CD4-positive, alpha-beta T cell (primary cell): ENCODE measurements around the gene NUP42. TPM values are rescaled to one million over a fixed set of nuclear protein-coding genes. Genes with fewer than 3 reads are reported as not detected.
A peak's percentile ranks its signal among the peaks of the same experiment; 100 is the strongest.

Experiments
- ATAC-seq: fragments of 200-7000 bp; cut with Tn5 transposase; one replicate; pipeline ENCODE4 v1.10.0; 2022; ENCODE audit warnings: mild to moderate bottlenecking; ENCODE audit not compliant: poor library complexity
- CTCF ChIA-PET: fragments of 350-600 bp; sonication (Branson Sonifier 250); formaldehyde crosslinking; loops from one replicate; lab custom pipeline; 2021; ENCODE audit warnings: antibody characterized with exemption, inconsistent platforms; lab: Charles Lee
- POLR2A ChIA-PET: fragments of 350-600 bp; sonication (Branson Sonifier 250); formaldehyde crosslinking; loops from one replicate; lab custom pipeline; 2021; ENCODE audit warnings: antibody characterized with exemption, inconsistent platforms; lab: Charles Lee
- DNase-seq, 14 experiments: peaks; one replicate each; pipeline ENCODE4 v3.0.0-alpha.2; 2013 to 2020; ENCODE audit warnings: mixed read lengths in 2 of 14
- H3K27ac ChIP-seq, 2 donors: one replicate each; pipeline versions ENCODE4 v1.5.1 to v1.7.0; 2013; ENCODE audit warnings: low read length in 2 of 2, low read depth in 1 of 2, mild to moderate bottlenecking in 1 of 2
- H3K27me3 ChIP-seq, 2 experiments: 1 replicate in 1 of 2; 2 replicates in 1 of 2; pipeline versions ENCODE4 v1.6.1 to v1.7.0; 2013; ENCODE audit warnings: low read length in 2 of 2, control low read depth in 1 of 2, mild to moderate bottlenecking in 1 of 2, moderate library complexity in 1 of 2; ENCODE audit not compliant: insufficient read depth in 2 of 2, control insufficient read depth in 1 of 2
- H3K36me3 ChIP-seq: one replicate; pipeline ENCODE4 v1.6.1; 2013; ENCODE audit warnings: low read length, control low read depth; ENCODE audit not compliant: insufficient read depth
- H3K4me1 ChIP-seq: one replicate; pipeline ENCODE4 v1.6.1; 2013; ENCODE audit warnings: low read length, control low read depth; ENCODE audit not compliant: insufficient read depth
- H3K4me3 ChIP-seq: one replicate; pipeline ENCODE4 v1.5.1; 2013; ENCODE audit warnings: mild to moderate bottlenecking, low read length, moderate library complexity
- H3K9me3 ChIP-seq, 2 experiments: 1 replicate in 1 of 2; 2 replicates in 1 of 2; pipeline versions ENCODE4 v1.6.1 to v1.7.0; 2013; ENCODE audit warnings: low read length in 2 of 2, mild to moderate bottlenecking in 2 of 2, control low read depth in 1 of 2, moderate library complexity in 1 of 2; ENCODE audit not compliant: control insufficient read depth in 1 of 2, insufficient read depth in 1 of 2
- H3K27ac Mint-ChIP-seq: one replicate; pipeline ENCODE4 v1.8.0; 2020; ENCODE audit warnings: mixed read lengths
- H3K27me3 Mint-ChIP-seq: one replicate; pipeline ENCODE4 v1.8.0; 2021; ENCODE audit warnings: mixed read lengths
- H3K36me3 Mint-ChIP-seq: one replicate; pipeline ENCODE4 v1.8.0; 2021; ENCODE audit warnings: low read depth, mixed read lengths
- H3K4me1 Mint-ChIP-seq: one replicate; pipeline ENCODE4 v1.8.0; 2021; ENCODE audit warnings: low read depth, mixed read lengths
- H3K4me3 Mint-ChIP-seq: one replicate; pipeline ENCODE4 v1.8.0; 2020; ENCODE audit warnings: mild to moderate bottlenecking, mixed read lengths
- H3K9me3 Mint-ChIP-seq: one replicate; pipeline ENCODE4 v1.8.0; 2020; ENCODE audit warnings: mixed read lengths
- intact Hi-C, 2 experiments: fragments of 100-400 bp; cut with DNase I in 1 of 2; cut with micrococcal nuclease in 1 of 2; formaldehyde crosslinking; loops; one replicate each; pipeline versions ENCODE4 v1.15.1 to v1.9.0; 2023 to 2025; cut with DNase I, micrococcal nuclease
- total RNA-seq, 174 experiments: library from RNA in 2 of 174; stranded (reverse) in 2 of 174; gene quantifications; one replicate each; pipeline ENCODE4 v1.2.3 and lab custom pipeline; 2021 to 2026
- TF ChIP-seq, protein P1 (sequence below): fragments of 200-600 bp; IDR thresholded peaks from one replicate; pipeline ENCODE4 v1.8.0; 2022; ENCODE audit warnings: antibody characterized with exemption, mild to moderate bottlenecking

The NUP42 gene
- total RNA-seq, 2 experiments from 2014 or later, result 19.4 to 20.1 TPM

DNA sequence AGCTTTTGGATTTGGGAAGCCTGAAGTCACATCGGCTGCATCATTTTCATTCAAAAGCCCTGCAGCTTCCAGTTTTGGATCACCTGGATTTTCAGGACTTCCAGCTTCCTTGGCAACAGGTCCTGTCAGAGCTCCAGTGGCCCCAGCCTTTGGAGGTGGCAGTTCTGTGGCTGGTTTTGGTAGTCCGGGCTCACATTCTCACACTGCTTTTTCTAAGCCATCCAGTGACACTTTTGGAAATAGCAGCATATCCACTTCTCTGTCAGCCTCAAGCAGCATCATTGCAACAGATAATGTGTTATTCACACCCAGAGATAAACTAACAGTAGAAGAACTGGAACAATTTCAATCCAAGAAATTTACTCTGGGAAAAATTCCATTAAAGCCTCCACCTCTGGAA lies 18.5 kb downstream of the NUP42 start:
- ChIA-PET POLR2A (no interaction called here), CTCF (no interaction called here)

DNA sequence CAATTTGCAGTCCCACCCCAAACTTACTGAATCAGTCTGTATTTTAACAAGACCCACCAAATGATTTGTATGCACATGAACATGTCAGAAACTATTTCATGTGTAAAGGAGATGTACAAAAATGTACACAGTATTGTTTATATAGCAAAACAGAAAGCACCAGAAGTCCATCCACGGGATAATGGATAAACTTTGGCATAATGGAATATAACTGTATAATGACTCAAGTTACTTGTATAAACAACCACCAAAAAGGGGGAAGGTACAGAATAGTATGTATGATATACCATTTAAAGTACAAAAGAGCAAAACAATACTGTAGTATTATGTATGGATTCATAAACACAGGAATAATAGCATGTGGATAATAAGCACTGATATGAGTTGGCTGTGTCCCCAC lies 22.4 kb downstream of the NUP42 start:
- DNase-seq (no peak), ATAC-seq (no peak)
- H3K27me3 Mint-ChIP-seq, result peaks cover 36% of the 10 kb centered on the region
- Histone ChIP-seq H3K27ac (no peak overlapping the region), H3K27me3 (peaks cover 0 to 6% of the 10 kb centered on the region in 2 experiments), H3K36me3 (peaks cover 19% of the 10 kb centered on the region), H3K4me3 (no peak overlapping the region), H3K4me1 (no peaks in the 10 kb centered on the region), H3K9me3 (peaks cover 0 to 8% of the 10 kb centered on the region in 2 experiments)
- H3K27ac Mint-ChIP-seq, result no peak overlapping the region
- POLR2A ChIA-PET, result no interaction called here
- peaks cover 47% of the 10 kb centered on the region for H3K36me3 Mint-ChIP-seq
- CTCF ChIA-PET, result no interaction called here
- H3K4me1 Mint-ChIP-seq, result peaks cover 6% of the 10 kb centered on the region
- intact Hi-C loops, result no loop called here
- H3K9me3 Mint-ChIP-seq, result no peaks in the 10 kb centered on the region
- TF ChIP-seq, protein P1, sequence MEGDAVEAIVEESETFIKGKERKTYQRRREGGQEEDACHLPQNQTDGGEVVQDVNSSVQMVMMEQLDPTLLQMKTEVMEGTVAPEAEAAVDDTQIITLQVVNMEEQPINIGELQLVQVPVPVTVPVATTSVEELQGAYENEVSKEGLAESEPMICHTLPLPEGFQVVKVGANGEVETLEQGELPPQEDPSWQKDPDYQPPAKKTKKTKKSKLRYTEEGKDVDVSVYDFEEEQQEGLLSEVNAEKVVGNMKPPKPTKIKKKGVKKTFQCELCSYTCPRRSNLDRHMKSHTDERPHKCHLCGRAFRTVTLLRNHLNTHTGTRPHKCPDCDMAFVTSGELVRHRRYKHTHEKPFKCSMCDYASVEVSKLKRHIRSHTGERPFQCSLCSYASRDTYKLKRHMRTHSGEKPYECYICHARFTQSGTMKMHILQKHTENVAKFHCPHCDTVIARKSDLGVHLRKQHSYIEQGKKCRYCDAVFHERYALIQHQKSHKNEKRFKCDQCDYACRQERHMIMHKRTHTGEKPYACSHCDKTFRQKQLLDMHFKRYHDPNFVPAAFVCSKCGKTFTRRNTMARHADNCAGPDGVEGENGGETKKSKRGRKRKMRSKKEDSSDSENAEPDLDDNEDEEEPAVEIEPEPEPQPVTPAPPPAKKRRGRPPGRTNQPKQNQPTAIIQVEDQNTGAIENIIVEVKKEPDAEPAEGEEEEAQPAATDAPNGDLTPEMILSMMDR, result no peak
- no peak overlapping the region for H3K4me3 Mint-ChIP-seq

More for the DNA sequence above, 18.5 kb downstream of the NUP42 start:
- Histone ChIP-seq H3K36me3 (peaks cover 28% of the 10 kb centered on the region), H3K4me1 (no peaks in the 10 kb centered on the region), H3K27me3 (no peaks in the 10 kb centered on the region), H3K9me3 (no peaks in the 10 kb centered on the region), H3K27ac (no peak overlapping the region), H3K4me3 (no peak overlapping the region)
- H3K4me1 Mint-ChIP-seq, result peaks cover 1% of the 10 kb centered on the region
- H3K27me3 Mint-ChIP-seq, result peaks cover 17% of the 10 kb centered on the region
- H3K27ac Mint-ChIP-seq, result no peak overlapping the region
- peaks cover 70% of the 10 kb centered on the region for H3K36me3 Mint-ChIP-seq
- TF ChIP-seq, protein P1, result no peak
- intact Hi-C loops, result no loop called here
- DNase-seq (no peak), ATAC-seq (no peak)
- H3K9me3 Mint-ChIP-seq, result no peaks in the 10 kb centered on the region
- no peak overlapping the region for H3K4me3 Mint-ChIP-seq

DNA sequence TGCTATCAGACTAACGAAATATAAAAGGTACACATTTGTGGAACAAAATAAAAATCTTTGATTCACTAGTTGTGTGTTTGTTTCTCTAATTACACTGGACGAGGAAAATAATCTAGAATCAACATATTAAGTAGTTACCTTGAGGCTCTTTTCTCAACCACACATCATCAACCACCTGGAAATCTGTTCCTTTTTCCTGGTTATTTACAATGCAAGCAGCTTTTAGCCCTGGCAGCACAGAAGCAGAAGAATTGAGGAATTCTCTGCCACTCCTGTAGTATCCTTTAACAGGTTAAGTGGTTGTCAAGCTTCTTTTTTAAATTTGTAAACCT lies 23.7 kb downstream of the NUP42 start:
- H3K9me3 Mint-ChIP-seq, result no peaks in the 10 kb centered on the region
- H3K36me3 Mint-ChIP-seq, result peaks cover 34% of the 10 kb centered on the region
- Histone ChIP-seq H3K36me3 (peaks cover 6% of the 10 kb centered on the region), H3K27ac (no peak overlapping the region), H3K9me3 (peaks cover 0 to 8% of the 10 kb centered on the region in 2 experiments), H3K4me3 (no peak overlapping the region), H3K27me3 (peaks cover 0 to 6% of the 10 kb centered on the region in 2 experiments), H3K4me1 (no peaks in the 10 kb centered on the region)
- H3K27ac Mint-ChIP-seq, result peak overlapping the region; percentile 43
- DNase-seq (no peak), ATAC-seq (no peak)
- H3K27me3 Mint-ChIP-seq, result peaks cover 36% of the 10 kb centered on the region
- CTCF ChIA-PET, result no interaction called here
- POLR2A ChIA-PET, result interaction anchor here (0.5 to 1.9 kb wide), 4 partner anchors 23 to 381 kb away, joined by 3 to 8 read pairs (median 3); partner anchors contain the start of gene KLHL7
- TF ChIP-seq, protein P1, result no peak
- H3K4me1 Mint-ChIP-seq, result peaks cover 6% of the 10 kb centered on the region
- H3K4me3 Mint-ChIP-seq, result peak overlapping the region; percentile 69
- intact Hi-C loops, result no loop called here
